ENCODE data around the gene LRP11. TPM values are rescaled to one million over a fixed set of nuclear protein-coding genes. Genes with fewer than 3 reads are reported as not detected.

LRP11 gene
- total RNA-seq, 1 donor from 2014 or later = 51.1 TPM

- TF ChIP-seq CTCF (IDR thresholded peaks at IDR 0.05) = no peak
- ATAC-seq (no peak), DNase-seq (no peak)
These were observed 58.0 kb downstream of the LRP11 start for GRCh38 chr6:149806127-149806526.

GRCh38 chr6:149783551-149783950, 80.6 kb downstream of the LRP11 start:
- H3K27ac ChIP-seq = no peak overlapping the region
- intact Hi-C loops (cut with DNase I) = no loop called here
- no peak for DNase-seq
- H3K9me3 ChIP-seq = no peaks in the 10 kb centered on the region
- H3K4me3 ChIP-seq = no peak overlapping the region
- no peak for ATAC-seq
- H3K27me3 ChIP-seq = no peaks in the 10 kb centered on the region
- H3K36me3 ChIP-seq = peaks cover 23% of the 10 kb centered on the region
- TF ChIP-seq CTCF (IDR thresholded peaks at IDR 0.05) = no peak
- H3K4me1 ChIP-seq = no peaks in the 10 kb centered on the region

More at GRCh38 chr6:149806127-149806526, 58.0 kb downstream of the LRP11 start:
- Histone ChIP-seq H3K4me1 (no peaks in the 10 kb centered on the region), H3K9me3 (no peaks in the 10 kb centered on the region), H3K27ac (no peak overlapping the region), H3K36me3 (peaks cover 52% of the 10 kb centered on the region), H3K27me3 (no peaks in the 10 kb centered on the region), H3K4me3 (no peak overlapping the region)
- intact Hi-C loops (cut with DNase I) = no loop called here

GRCh38 chr6:149782337-149782736, 81.8 kb downstream of the LRP11 start:
- no peak overlapping the region for H3K4me3 ChIP-seq
- H3K27ac ChIP-seq = no peak overlapping the region
- H3K27me3 ChIP-seq = no peaks in the 10 kb centered on the region
- H3K36me3 ChIP-seq = peaks cover 30% of the 10 kb centered on the region
- peak; percentile 29 for ATAC-seq
- TF ChIP-seq CTCF (IDR thresholded peaks at IDR 0.05) = no peak
- DNase-seq = no peak
- H3K4me1 ChIP-seq = no peaks in the 10 kb centered on the region
- no peaks in the 10 kb centered on the region for H3K9me3 ChIP-seq
- intact Hi-C loops (cut with DNase I) = no loop called here

- Histone ChIP-seq H3K4me3 (no peak overlapping the region), H3K27me3 (no peaks in the 10 kb centered on the region), H3K9me3 (no peaks in the 10 kb centered on the region), H3K4me1 (no peaks in the 10 kb centered on the region), H3K36me3 (peaks cover 33% of the 10 kb centered on the region), H3K27ac (no peak overlapping the region)
- no peak for DNase-seq
- ATAC-seq = no peak
- no peak for TF ChIP-seq CTCF (IDR thresholded peaks at IDR 0.05)
- intact Hi-C loops (cut with DNase I) = no loop called here
These were observed 82.4 kb downstream of the LRP11 start for GRCh38 chr6:149781715-149782114.

- ATAC-seq = peak; percentile 57
- no peaks in the 10 kb centered on the region for H3K4me1 ChIP-seq
- DNase-seq = no peak
- no peaks in the 10 kb centered on the region for H3K9me3 ChIP-seq
- H3K27me3 ChIP-seq = no peaks in the 10 kb centered on the region
- no peak overlapping the region for H3K27ac ChIP-seq
- intact Hi-C loops (cut with DNase I) = no loop called here
- no peak overlapping the region for H3K4me3 ChIP-seq
- no peak for TF ChIP-seq CTCF (IDR thresholded peaks at IDR 0.05)
- H3K36me3 ChIP-seq = peaks cover 49% of the 10 kb centered on the region
These were observed 84.6 kb downstream of the LRP11 start for GRCh38 chr6:149779644-149779963.

- no peak for TF ChIP-seq CTCF (IDR thresholded peaks at IDR 0.05)
- H3K36me3 ChIP-seq = peaks cover 60% of the 10 kb centered on the region
These were observed 86.5 kb downstream of the LRP11 start for GRCh38 chr6:149777624-149778023.

More at GRCh38 chr6:149777624-149778023, 86.5 kb downstream of the LRP11 start:
- no peak overlapping the region for H3K4me3 ChIP-seq
- no peaks in the 10 kb centered on the region for H3K27me3 ChIP-seq
- intact Hi-C loops (cut with DNase I) = no loop called here
- no peaks in the 10 kb centered on the region for H3K9me3 ChIP-seq
- ATAC-seq (no peak), DNase-seq (no peak)
- no peaks in the 10 kb centered on the region for H3K4me1 ChIP-seq
- H3K27ac ChIP-seq = no peak overlapping the region
